Caco-2 (cell line): ENCODE data around the gene AGO3. TPM values are rescaled to one million over a fixed set of nuclear protein-coding genes. Genes with fewer than 3 reads are reported as not detected.

Experiments
- BruUV-seq: library from RNA; stranded (reverse); fragments of 400-500 nt; replicated peaks from 2 replicates; lab custom pipeline; 2021; lab: Mats Ljungman, UMichigan
- CTCF ChIA-PET: fragments of 300-600 bp; sonication (Branson Sonifier 250); formaldehyde crosslinking; loops from one replicate; lab custom pipeline; 2022; ENCODE audit warnings: antibody characterized with exemption; lab: Charles Lee
- POLR2A ChIA-PET: fragments of 300-600 bp; sonication (Branson Sonifier 250); formaldehyde crosslinking; loops from one replicate; lab custom pipeline; 2022; ENCODE audit warnings: antibody characterized with exemption; lab: Charles Lee
- DNase-seq, 2 experiments: peaks; one replicate each; pipeline versions ENCODE4 v3.0.0 to v3.0.0-alpha.2; 2020 to 2022
- H3K27me3 ChIP-seq: replicated peaks from 2 replicates; pipeline ENCODE4 v1.6.0; 2011; ENCODE audit warnings: low read length; ENCODE audit not compliant: control insufficient read depth, insufficient read depth
- H3K36me3 ChIP-seq: 2 replicates; pipeline ENCODE4 v1.5.1; 2011; ENCODE audit warnings: low read length; ENCODE audit not compliant: control insufficient read depth, insufficient read depth
- H3K4me1 ChIP-seq: fragments of 250-450 bp; sonication (Bioruptor Pico); 2 replicates; pipeline ENCODE4 v1.5.1; 2020; ENCODE audit warnings: mild to moderate bottlenecking
- H3K4me3 ChIP-seq: 2 replicates; pipeline ENCODE4 v1.5.1; 2011; ENCODE audit warnings: low read depth, mild to moderate bottlenecking, control low read depth, low read length
- H3K9me3 ChIP-seq: fragments of 250-450 bp; sonication (Bioruptor Pico); 2 replicates; pipeline ENCODE4 v1.5.1; 2020; ENCODE audit warnings: mild to moderate bottlenecking, moderate library complexity
- H3K27ac Mint-ChIP-seq: one replicate; pipeline ENCODE4 v1.8.0; 2022; ENCODE audit warnings: mixed read lengths; ENCODE audit not compliant: unreplicated experiment
- H3K27me3 Mint-ChIP-seq: one replicate; pipeline ENCODE4 v1.8.0; 2022; ENCODE audit warnings: mixed read lengths; ENCODE audit not compliant: insufficient read depth, unreplicated experiment
- H3K36me3 Mint-ChIP-seq: one replicate; pipeline ENCODE4 v1.8.0; 2022; ENCODE audit warnings: mild to moderate bottlenecking, mixed read lengths; ENCODE audit not compliant: insufficient read depth, unreplicated experiment
- H3K4me1 Mint-ChIP-seq: one replicate; pipeline ENCODE4 v1.8.0; 2022; ENCODE audit warnings: low read depth, mixed read lengths; ENCODE audit not compliant: unreplicated experiment
- H3K4me3 Mint-ChIP-seq: one replicate; pipeline ENCODE4 v1.8.0; 2022; ENCODE audit warnings: mild to moderate bottlenecking, moderate library complexity, mixed read lengths; ENCODE audit not compliant: unreplicated experiment
- H3K9me3 Mint-ChIP-seq: one replicate; pipeline ENCODE4 v1.8.0; 2022; ENCODE audit warnings: mixed read lengths; ENCODE audit not compliant: unreplicated experiment
- CTCF ChIP-seq, 2 experiments: fragments of 200-600 bp in 1 of 2; IDR thresholded peaks; 1 replicate in 1 of 2; 2 replicates in 1 of 2; pipeline versions ENCODE4 v1.5.1 to v1.8.0; 2011 to 2022; ENCODE audit warnings: antibody characterized with exemption in 1 of 2, control low read depth in 1 of 2, inconsistent platforms in 1 of 2, low read depth in 1 of 2, low read length in 1 of 2, mild to moderate bottlenecking in 1 of 2, moderate library complexity in 1 of 2; ENCODE audit not compliant: insufficient read depth in 1 of 2, severe bottlenecking in 1 of 2, unreplicated experiment in 1 of 2
- intact Hi-C: fragments of 100-400 bp; cut with micrococcal nuclease; formaldehyde crosslinking; loops from one replicate; pipeline ENCODE4 v1.10.0; 2022; ENCODE audit not compliant: unreplicated experiment
- total RNA-seq: library from RNA; stranded (reverse); gene quantifications from 2 replicates; pipeline ENCODE4 v1.2.3, GENCODE V29; 2022

AGO3 gene
- total RNA-seq, 1 experiment from 2014 or later = 18.1 TPM

GRCh38 chr1:36089393-36090121 is 158.7 kb downstream of the AGO3 start:
- peak in 1 of 2 experiments; percentile 16 for DNase-seq
- BruUV-seq = TSS peak; percentile 77
- H3K4me1 ChIP-seq = no peaks in the 10 kb centered on the region
- H3K4me1 Mint-ChIP-seq = no peaks in the 10 kb centered on the region
- POLR2A ChIA-PET = no interaction called here
- no peaks in the 10 kb centered on the region; the same call in 1 of the 2 replicates for H3K36me3 ChIP-seq
- intact Hi-C loops = no loop called here
- H3K27ac Mint-ChIP-seq = peak overlapping the region; percentile 91
- TF ChIP-seq CTCF (IDR thresholded peaks at IDR 0.05; ENCODE audit: insufficient read depth in 1 of 2, low read depth in 1 of 2, low read length in 1 of 2, severe bottlenecking in 1 of 2, unreplicated experiment in 1 of 2) = no peak
- CTCF ChIA-PET = no interaction called here
- peak overlapping the region; percentile 95 for H3K4me3 ChIP-seq
- H3K27me3 ChIP-seq = no peaks in the 10 kb centered on the region
- H3K4me3 Mint-ChIP-seq = peak overlapping the region; percentile 93
- H3K9me3 ChIP-seq = no peaks in the 10 kb centered on the region
- H3K36me3 Mint-ChIP-seq = peaks cover 18% of the 10 kb centered on the region
- H3K27me3 Mint-ChIP-seq = no peaks in the 10 kb centered on the region
- H3K9me3 Mint-ChIP-seq = no peaks in the 10 kb centered on the region

GRCh38 chr1:36091141-36091540 is 160.2 kb downstream of the AGO3 start:
- Histone ChIP-seq H3K36me3 (no peaks in the 10 kb centered on the region; the same call in 1 of the 2 replicates), H3K4me1 (no peaks in the 10 kb centered on the region), H3K27me3 (no peaks in the 10 kb centered on the region), H3K9me3 (no peaks in the 10 kb centered on the region), H3K4me3 (no peak overlapping the region)
- POLR2A ChIA-PET = no interaction called here
- no TSS peak for BruUV-seq
- TF ChIP-seq CTCF (IDR thresholded peaks at IDR 0.05; ENCODE audit: insufficient read depth in 1 of 2, low read depth in 1 of 2, low read length in 1 of 2, severe bottlenecking in 1 of 2, unreplicated experiment in 1 of 2) = no peak
- CTCF ChIA-PET = interaction anchor here (0.7 kb wide), 1 partner anchor 315 kb away, joined by 5 read pairs; no protein-coding TSS in a partner anchor
- DNase-seq = no peak
- H3K36me3 Mint-ChIP-seq = peaks cover 18% of the 10 kb centered on the region
- no peaks in the 10 kb centered on the region for H3K4me1 Mint-ChIP-seq
- H3K27ac Mint-ChIP-seq = no peak overlapping the region
- H3K4me3 Mint-ChIP-seq = no peak overlapping the region
- intact Hi-C loops = no loop called here
- no peaks in the 10 kb centered on the region for H3K9me3 Mint-ChIP-seq
- no peaks in the 10 kb centered on the region for H3K27me3 Mint-ChIP-seq

GRCh38 chr1:36091698-36092097 is 160.8 kb downstream of the AGO3 start:
- no peaks in the 10 kb centered on the region for H3K9me3 Mint-ChIP-seq
- TF ChIP-seq CTCF (IDR thresholded peaks at IDR 0.05; ENCODE audit: insufficient read depth in 1 of 2, low read depth in 1 of 2, low read length in 1 of 2, severe bottlenecking in 1 of 2, unreplicated experiment in 1 of 2) = no peak
- no peaks in the 10 kb centered on the region; the same call in 1 of the 2 replicates for H3K36me3 ChIP-seq
- intact Hi-C loops = no loop called here
- H3K4me3 ChIP-seq = no peak overlapping the region
- H3K36me3 Mint-ChIP-seq = peaks cover 18% of the 10 kb centered on the region
- no peaks in the 10 kb centered on the region for H3K9me3 ChIP-seq
- no peaks in the 10 kb centered on the region for H3K27me3 Mint-ChIP-seq
- DNase-seq = no peak
- no peak overlapping the region for H3K27ac Mint-ChIP-seq
- no peaks in the 10 kb centered on the region for H3K27me3 ChIP-seq
- POLR2A ChIA-PET = no interaction called here
- no peaks in the 10 kb centered on the region for H3K4me1 Mint-ChIP-seq
- CTCF ChIA-PET = no interaction called here
- no TSS peak for BruUV-seq
- H3K4me1 ChIP-seq = no peaks in the 10 kb centered on the region
- no peak overlapping the region for H3K4me3 Mint-ChIP-seq
